ENCODE results near the gene KBTBD13. TPM values are rescaled to one million over a fixed set of nuclear protein-coding genes. Genes with fewer than 3 reads are reported as not detected.
A peak's percentile ranks its signal among the peaks of the same experiment; 100 is the strongest.
"Not testable (repeated sequence)": the region's sequence is repeated elsewhere in the genome, so short reads cannot be mapped to it uniquely, and the experiment has no call there.

The KBTBD13 gene
- total RNA-seq, 1 experiment from 2014 or later = not detected

DNA sequence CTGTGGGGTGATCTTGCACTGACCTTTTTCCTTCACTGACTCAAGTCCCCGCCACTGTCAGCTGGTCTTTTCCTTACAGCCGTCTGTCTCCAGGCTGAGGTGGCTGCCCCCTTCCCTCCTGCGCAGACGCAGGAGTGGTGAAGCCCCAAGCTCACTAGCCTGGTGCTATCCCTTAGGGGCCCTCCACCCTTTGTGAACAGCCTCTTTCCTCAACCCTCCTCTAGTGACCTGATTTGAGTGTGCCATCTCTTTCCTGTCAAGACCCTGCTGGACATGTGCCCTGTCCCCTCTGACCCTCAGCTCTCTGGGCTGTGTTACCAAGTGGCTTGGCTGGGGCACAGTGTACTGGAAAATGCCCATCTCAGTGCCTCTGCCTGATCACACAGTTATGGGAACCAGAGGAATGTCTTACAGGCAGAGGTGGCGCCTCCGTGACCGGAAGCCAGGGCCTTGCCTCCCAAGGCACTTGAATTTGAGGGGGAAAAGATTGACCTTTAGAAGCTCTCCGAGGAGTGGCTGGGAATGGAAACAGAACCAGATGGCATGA is 8.7 kb downstream of the KBTBD13 start:
- in situ Hi-C loops (cut with HindIII; ENCODE audit: low sequenced_read_pairs) = no loop called here
- no peak for DNase-seq (ENCODE audit: low spot score)

DNA sequence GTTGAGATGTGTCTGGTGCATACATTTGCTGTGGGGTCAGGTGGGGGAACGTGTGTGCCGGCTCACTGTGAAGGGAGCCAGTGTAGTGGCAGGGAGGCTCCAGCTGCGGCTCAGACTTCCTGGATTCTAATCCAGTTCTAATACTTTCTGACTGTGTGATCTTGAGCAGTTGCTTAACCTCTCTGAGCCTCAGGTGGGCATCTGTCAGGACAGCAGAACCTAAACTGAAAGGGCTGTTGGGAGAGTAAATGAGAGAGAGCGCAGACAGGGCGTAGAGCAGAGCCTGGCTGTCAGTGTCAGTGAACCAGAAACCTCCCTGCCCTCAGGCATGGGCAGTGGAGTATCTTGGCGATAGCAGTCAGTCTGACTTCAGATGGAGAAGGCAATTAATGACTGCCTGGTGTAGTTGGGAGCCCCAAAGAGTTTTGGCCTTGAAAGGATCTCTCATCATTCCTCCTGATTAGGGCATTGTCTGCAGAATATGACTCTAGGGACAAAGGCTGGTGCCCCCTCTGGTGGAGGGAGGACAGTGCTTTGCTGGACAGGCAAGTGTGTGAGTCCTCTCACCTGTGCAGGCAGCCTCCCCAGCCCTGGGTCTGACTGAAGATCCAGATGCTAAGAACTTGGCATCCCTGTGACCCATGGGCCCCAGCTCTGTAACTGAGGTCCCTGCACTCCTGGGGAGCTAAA is 9.6 kb downstream of the KBTBD13 start:
- peak; percentile 57 for DNase-seq (ENCODE audit: low spot score)
- in situ Hi-C loops (cut with HindIII; ENCODE audit: low sequenced_read_pairs) = no loop called here

DNA sequence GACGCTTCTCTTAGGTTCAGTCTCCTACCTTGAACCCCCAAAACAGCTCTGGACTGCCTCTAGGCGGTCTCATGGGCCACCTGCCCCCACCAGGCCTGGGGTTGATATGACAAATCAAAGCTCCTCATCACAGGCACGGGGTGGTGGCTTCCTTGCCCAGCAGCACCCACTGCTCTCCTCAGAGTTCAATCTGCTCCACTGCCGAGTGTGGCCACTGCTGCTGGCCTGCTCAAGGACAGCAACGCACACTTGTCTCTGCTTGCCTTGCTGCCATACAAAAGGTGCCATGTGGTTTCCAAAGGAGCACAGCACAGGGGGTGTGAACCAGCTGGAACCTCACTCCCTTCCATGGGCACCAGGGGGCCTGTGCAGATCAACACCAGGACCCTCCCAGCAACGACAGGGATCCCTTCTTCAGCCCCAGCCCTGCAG is 10.2 kb downstream of the KBTBD13 start:
- no peak for DNase-seq (ENCODE audit: low spot score)
- in situ Hi-C loops (cut with HindIII; ENCODE audit: low sequenced_read_pairs) = no loop called here

DNA sequence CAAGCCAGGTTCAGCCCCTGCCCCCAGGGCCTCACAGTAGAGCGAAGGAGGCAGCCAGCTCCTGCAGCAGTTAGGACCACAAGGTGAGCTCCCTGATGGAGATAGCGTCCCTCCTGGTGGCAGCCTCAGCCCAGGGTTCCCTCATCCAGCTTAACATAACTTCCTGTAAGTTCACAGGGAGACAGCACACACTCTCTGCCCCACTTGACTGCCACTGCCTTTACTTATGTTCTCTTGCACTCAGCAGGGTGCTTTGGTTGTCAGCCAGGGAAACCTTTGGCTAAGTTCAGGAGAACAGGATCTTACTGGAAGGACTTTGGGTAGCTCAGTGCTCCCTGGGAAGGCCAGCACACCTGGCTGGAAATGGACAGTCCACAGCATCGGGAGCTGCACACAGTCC is 10.9 kb downstream of the KBTBD13 start:
- peak; percentile 37 for DNase-seq (ENCODE audit: low spot score)
- in situ Hi-C loops (cut with HindIII; ENCODE audit: low sequenced_read_pairs) = no loop called here

DNA sequence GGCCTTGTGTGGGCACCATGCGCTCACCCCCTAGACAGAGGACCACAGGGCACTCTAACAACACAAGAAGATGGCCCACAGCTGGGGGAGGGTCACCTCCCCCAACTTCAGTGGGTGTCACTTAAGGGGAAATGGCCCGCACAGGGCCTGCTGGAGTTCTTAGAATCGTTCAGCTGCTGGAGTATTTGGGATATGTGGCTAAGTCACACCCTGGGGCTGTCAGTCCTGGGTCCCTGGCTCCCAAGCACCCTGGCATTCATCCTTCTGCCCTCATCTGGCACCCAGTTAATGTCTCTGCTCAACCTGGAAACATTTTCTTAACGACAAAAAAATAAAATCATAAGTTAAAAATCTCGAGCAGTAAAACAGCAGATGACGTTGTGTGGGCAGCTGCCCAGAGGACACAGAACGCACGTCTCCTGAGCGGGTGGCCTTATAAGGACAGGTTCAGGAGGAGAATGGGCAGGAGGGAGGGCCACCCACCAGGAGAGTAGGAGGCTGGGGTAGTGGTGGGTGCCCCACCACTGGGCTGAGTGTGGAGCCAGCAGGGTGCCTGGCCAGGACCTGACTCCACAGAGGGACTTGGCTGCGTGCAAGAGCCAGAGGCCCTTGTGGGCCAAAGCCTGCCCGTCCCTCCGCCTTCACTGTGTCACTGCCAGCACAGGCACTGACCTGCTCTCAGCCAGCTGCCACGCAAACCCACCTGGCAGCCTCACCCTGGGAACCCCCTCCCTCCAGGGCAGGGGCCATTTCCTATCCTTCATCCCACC is 11.5 kb downstream of the KBTBD13 start:
- in situ Hi-C loops (cut with HindIII; ENCODE audit: low sequenced_read_pairs) = no loop called here
- peak; percentile 54 for DNase-seq (ENCODE audit: low spot score)

DNA sequence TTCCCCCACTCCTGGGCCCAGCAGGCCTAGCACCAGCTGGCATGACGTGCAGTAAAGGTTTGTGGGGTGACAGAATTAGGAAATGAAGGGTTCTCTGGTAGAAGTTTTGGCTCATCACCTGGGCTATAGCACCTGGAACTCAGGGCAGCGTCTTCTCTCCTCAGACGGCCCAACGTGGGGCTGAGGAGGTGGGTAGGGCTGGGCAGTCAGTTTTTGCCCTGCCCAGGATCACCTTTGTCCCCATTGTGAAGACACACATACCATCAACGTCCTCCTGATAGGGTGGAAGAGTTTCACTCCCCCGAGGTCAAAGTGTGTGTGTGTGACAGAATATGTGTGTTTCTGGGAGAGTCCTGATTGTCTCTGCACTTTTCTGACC is 12.1 kb downstream of the KBTBD13 start:
- in situ Hi-C loops (cut with HindIII; ENCODE audit: low sequenced_read_pairs) = no loop called here
- DNase-seq (ENCODE audit: low spot score) = no peak

DNA sequence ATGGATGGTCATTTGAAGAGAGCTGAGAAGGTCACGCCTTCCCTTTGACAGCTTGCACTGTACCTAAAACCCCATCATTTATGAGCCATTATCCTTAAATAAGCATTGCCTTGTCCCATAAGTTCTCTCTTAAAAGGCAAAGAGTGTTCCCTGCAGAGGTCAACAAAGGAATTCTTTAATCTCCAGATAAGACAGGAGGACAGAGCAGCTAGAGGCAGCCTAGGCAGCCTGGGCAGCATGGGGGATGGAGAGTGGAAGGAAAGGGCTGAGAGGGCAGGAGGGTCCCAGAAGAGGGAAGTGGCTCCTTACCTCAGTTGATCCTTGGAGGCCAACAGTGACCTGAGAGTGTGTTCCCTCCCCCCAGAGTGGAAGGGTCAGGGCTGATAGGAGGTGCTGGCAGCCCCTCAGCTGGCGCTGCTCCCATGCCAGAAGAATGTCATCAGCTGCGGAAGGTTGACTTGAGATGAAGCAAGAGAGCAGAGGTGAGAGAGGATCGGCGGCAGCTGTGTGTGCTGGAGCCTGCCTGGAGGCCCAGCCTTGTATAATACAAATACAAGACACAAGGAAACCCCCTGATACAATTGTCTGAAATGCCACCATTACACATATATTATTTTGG is 12.8 kb downstream of the KBTBD13 start:
- no peak for DNase-seq (ENCODE audit: low spot score)
- in situ Hi-C loops (cut with HindIII; ENCODE audit: low sequenced_read_pairs) = no loop called here

DNA sequence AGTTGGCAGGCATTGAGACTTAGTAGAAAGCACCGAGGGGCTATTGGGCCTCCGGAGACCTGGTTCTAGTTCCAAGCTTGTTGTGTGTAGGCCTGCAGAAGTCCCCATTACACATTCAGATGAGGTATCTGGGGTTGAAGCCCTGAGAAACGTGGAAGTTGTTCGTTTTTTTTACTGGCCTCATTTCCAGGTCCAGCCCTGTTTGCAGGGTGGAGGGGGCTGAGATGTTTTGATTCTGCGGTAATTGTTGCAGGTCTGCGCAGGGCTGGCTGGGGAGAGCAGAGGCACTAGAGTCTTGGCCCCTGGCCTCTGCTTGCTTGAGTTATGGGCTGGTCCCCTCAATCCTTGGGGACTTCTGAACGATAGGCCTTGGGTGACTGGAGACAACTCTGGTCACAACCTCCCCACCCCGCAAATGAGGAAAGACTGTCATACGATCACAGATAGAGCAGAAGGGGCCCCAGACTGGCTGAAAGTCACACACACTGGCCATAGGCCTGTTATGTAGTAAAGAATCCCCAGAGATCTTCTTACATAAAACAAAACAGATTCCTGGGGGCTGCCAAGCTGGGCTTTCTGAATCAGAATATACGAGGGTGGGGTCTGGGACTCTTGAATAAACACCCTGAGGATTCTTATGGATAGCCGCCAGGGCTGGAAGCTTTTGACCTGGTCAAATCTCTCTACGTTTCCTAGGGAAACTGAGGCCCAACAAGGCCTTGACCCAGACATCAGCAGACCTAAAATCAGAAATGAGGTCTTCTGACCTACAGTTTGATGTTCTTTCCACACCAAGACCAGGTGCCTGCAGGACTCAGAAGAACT is 15.6 kb downstream of the KBTBD13 start:
- in situ Hi-C loops (cut with HindIII; ENCODE audit: low sequenced_read_pairs) = no loop called here

DNA sequence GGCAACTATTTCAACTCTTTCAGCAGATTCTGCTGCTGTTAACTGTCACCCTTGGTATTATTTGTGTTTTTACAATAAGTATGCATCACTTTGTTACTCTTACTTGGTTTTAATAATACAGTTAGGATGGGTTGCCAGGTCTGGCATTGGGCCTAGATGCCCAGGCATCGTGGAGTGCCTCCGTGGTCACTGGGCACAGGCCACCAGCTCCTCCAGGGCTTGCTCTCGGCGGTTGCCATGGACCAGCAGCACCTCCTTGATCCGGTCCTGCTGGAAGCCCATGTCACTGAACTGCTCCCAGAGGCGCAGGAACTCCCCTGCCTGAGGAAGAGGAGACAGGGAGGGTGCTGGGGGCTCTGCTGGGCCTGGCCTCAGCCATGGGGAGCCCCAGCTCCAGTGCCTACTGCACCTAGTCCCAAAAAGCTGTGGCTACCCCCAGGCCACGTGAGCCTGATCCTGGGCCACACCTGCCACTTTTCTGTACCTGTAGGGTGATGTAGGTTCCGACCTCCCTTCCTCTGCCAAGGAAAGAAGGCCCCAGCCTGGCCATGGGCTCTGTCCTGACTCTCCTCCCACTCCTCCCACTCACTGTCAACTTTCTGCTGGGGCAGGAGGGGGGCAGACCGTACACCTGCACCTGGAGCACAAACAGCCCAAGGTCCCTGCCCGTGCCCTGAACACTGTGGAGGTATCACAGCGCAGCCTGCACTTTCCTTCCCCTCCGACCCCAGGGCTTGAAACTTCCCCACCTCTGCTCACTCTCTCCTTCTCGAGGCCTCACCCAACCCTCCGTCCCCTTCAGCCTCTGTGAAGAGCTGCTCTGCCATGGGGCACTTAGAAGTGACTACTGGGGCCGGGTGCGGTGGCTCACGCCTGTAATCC is 16.6 kb downstream of the KBTBD13 start:
- DNase-seq (ENCODE audit: low spot score) = no peak
- in situ Hi-C loops (cut with HindIII; ENCODE audit: low sequenced_read_pairs) = no loop called here

More for the DNA sequence above, 15.6 kb downstream of the KBTBD13 start:
- no peak for DNase-seq (ENCODE audit: low spot score)

DNA sequence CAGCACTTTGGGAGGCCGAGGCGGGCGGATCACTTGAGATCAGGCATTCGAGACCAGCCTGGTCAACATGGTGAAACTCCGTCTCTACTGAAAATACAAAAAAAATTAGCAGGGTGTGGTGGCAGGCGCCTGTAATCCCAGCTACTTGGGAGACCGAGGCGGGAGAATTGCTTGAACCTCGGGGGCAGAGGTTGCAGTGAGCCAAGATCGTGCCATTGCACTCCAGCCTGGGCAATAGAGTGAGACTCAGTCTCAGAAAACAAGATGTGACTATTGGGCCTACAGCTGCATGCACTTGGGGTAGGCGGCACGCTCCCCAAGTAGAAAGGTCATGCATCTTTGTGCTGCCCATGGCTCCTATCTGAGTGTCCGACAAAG is 17.2 kb downstream of the KBTBD13 start:
- in situ Hi-C loops (cut with HindIII; ENCODE audit: low sequenced_read_pairs); DNase-seq (ENCODE audit: low spot score): not testable (repeated sequence)

DNA sequence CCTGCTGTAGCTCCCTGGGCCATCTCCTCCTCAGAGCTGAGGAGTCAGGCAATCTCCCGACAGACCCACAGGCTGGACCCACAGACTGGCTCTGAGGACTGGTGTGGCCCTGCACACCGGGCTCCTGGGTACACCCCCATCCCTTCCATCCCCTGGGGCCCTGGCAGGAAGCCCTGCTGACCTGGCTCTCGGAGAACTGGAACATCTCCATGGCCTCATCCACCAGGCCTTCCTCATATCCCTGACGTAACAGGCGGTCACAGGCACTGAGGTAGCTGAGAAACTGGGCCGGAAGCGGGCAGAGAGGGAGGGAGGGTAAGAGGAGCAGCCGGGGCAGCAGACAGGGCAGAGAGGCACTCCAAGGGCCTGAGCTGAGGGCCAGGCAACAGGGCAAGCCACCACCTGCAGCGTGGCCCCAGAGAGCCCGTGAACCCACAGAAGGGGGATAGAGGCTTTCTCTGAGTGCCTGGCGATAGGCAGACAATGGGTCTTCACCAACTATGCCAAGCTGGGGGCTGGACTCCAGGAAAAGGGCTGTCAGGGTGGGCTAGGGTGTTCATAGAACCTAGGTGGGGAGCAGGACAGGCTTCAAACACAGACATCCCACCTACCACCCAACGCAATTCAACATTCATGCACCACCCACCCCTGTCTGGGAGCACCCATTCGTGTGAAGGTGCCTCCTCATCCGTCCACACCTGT is 17.9 kb downstream of the KBTBD13 start:
- peak; percentile 47 for DNase-seq (ENCODE audit: low spot score)

DNA sequence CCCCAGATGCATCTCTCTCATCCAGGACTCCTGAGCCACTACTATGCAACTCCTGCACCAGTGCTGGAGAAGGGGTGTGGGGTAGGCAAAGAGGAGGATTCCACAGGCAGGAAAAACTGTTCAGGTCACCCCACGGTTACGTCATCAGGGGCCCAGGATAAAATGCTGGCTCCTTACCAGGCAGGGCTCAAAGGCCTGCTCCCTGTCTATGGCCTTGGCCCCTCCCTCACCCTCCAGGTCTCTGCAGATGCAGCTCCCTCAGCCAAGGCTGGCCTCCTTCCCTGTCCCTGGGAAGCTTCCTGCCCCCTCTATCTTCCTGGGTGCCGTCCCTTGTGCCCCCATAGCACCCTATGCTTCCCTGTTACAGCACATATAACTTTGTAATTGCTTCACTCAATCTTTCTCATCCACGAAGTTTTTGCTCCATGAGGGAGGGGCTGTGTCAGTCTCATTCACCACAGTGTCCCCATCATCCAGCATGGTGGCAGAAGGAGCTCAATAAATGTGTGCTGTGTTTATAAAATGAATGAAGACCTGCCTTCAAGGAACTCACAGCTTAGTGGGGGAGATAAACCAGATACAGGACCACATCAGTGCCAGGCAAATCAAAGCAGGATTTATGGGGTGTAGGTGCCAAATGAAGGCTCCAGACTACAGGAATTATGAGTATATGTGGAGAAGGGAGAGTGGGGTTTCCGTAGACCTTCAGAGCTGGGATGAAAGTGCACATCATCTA is 18.6 kb downstream of the KBTBD13 start:
- in situ Hi-C loops (cut with HindIII; ENCODE audit: low sequenced_read_pairs) = no loop called here
- no peak for DNase-seq (ENCODE audit: low spot score)

More for the DNA sequence above, 17.9 kb downstream of the KBTBD13 start:
- in situ Hi-C loops (cut with HindIII; ENCODE audit: low sequenced_read_pairs) = no loop called here

DNA sequence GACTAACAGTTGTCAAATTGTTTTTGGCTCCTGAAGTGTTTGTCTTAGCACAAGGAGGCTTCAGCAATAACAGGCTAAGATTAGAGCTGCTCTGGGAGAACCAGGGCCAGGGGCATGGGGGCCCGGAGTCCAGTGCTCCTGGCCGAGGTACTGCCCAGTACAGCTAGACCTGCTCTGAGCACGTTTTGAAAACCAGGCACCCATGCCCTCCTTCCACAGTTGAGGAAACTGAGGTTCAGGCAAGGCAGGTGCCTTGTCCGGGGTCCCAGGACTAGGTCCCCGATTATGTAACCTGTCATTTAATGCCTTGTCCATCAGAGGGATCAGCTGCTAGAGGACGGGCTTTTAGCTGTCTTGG is 19.2 kb downstream of the KBTBD13 start:
- in situ Hi-C loops (cut with HindIII; ENCODE audit: low sequenced_read_pairs) = no loop called here
- no peak for DNase-seq (ENCODE audit: low spot score)

DNA sequence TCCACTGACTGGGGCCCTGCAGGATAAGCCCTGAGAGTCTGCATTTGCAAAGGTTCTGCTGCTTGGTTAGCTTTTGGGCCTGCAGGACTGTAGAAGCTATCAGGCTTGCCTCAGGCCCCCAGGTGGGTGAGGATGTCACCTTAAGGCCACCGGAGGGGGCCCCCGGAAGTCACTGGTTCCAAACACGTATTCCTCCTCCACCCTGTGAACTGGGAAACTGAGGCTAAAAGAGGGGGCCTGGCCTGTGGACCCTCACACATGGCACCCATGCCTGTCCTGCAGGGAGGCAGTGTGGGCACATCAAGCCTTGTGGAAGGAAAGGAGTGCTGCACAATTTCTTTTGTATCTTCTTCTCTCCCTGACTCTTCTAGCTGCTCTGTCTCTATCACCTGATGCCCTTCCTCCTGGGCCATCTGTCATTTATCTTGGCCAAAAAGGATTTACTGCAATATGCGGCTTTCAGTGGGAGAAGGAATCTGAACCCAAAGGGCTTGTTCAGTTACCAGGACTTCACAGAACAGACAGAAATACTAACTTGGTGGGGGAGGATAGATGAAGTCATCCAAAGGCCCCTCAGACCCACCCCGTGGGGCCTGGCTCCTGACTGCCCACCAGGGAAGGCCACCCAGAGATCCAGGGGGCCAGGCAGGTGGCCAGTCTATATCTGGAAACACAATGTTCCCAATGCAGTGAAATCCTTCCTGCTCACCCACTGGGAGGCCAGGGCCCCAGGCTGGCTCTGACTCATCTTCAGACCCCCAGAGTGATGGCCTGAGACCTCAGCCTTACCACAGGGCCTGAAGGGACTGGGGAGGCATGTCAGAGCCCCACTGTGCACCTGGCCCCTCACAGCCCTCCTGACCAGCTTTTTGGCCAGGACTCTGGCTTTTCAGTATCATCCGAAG is 20.2 kb downstream of the KBTBD13 start:
- in situ Hi-C loops (cut with HindIII; ENCODE audit: low sequenced_read_pairs) = no loop called here

DNA sequence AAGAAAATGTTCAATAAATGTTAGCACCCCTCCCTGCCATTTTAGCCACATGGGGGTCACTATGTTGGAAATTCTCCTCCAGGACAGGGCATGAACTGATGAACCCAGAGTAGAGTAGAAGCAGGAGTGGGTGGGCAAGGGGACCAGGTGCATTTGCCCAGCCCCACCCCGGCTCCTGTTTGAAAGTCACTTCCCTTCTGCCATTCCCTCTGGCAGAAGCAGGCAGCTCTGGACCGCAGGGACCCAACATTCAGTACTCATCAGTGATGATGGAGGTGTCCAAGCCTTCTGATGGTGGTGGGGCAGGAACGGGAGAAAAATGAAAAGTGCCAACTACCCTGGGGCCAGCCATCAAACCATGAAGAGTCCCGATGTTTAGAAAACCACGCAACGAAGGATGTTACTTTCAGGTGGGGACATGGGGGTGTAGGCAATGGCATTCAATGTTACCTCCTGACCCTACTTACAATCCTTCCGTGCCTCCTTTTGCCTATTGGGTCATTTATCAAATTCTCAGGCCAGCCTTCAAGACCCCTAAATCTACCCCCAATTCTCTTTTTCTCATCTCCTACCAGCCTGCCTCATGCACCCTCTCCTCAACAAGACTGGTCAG is 21.2 kb downstream of the KBTBD13 start:
- in situ Hi-C loops (cut with HindIII; ENCODE audit: low sequenced_read_pairs) = no loop called here

More for the DNA sequence above, 20.2 kb downstream of the KBTBD13 start:
- peak; percentile 91 for DNase-seq (ENCODE audit: low spot score)

DNA sequence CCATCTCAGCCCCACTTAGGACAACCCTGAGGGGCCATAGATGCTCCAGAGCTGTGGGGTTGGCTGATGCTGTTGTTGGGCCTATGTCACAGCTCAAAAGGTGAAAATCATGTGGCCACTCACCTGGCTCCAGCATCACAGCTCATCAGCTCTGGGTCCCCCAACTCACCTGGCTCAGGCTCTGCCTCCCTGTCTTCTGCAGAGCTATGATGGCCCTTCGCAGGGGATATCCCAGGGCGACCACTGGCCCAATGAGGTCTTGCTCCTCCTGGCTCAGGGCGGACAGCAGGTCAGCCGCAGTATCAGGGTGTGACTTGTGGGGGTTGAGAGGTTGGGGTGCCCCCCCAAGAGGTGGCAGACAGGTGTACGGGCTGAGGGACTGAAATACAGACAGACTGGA is 22.8 kb downstream of the KBTBD13 start:
- DNase-seq (ENCODE audit: low spot score) = no peak
- in situ Hi-C loops (cut with HindIII; ENCODE audit: low sequenced_read_pairs) = no loop called here

More for the DNA sequence above, 21.2 kb downstream of the KBTBD13 start:
- DNase-seq (ENCODE audit: low spot score) = no peak

Data from G401 (cell line).